GM12878 (cell line): Measurements from ENCODE around the gene SMIM5. TPM values are rescaled to one million over a fixed set of nuclear protein-coding genes. Genes with fewer than 3 reads are reported as not detected.

Experiments used
- ATAC-seq: fragments of 200-7000 bp; cut with Tn5 transposase; 3 replicates; pipeline ENCODE4 v1.9.1; 2020; ENCODE audit warnings: mild to moderate bottlenecking, moderate library complexity
- BruUV-seq: library from RNA; stranded (reverse); fragments of 400-500 nt; replicated peaks from 2 replicates; lab custom pipeline; 2021; lab: Mats Ljungman, UMichigan
- CTCF ChIA-PET: fragments of 300-600 bp; sonication (Branson Sonifier 250); formaldehyde crosslinking; extraction: SDS; loops from one replicate; lab custom pipeline; 2021; ENCODE audit warnings: inconsistent platforms; lab: Yijun Ruan, JAX
- POLR2A ChIA-PET: fragments of 350-600 bp; formaldehyde crosslinking; extraction: SDS; loops from one replicate; lab custom pipeline; 2021; ENCODE audit warnings: inconsistent platforms; lab: Charles Lee
- RAD21 ChIA-PET: fragments of 300-600 bp; sonication (Branson Sonifier 250); formaldehyde crosslinking; loops from one replicate; lab custom pipeline; 2023; ENCODE audit warnings: antibody characterized with exemption; ENCODE audit not compliant: unreplicated experiment; lab: Charles Lee
- SMC1A ChIA-PET: fragments of 300-600 bp; sonication (Branson Sonifier 250); formaldehyde crosslinking; loops from one replicate; lab custom pipeline; 2023; ENCODE audit not compliant: unreplicated experiment, uncharacterized antibody; lab: Charles Lee
- DNase-seq: peaks from one replicate; pipeline ENCODE4 v3.0.0-alpha.2; 2011; ENCODE audit warnings: low read depth, low spot score
- FAIRE-seq: peaks from 3 replicates; lab custom pipeline; 2011; peaks lifted over from hg19 to GRCh38; lab: Jason Lieb, UNC
- H2AFZ ChIP-seq: 2 replicates; pipeline ENCODE4 v1.6.0; 2011; ENCODE audit warnings: low read depth, low read length, control low read depth; ENCODE audit not compliant: control insufficient read depth
- H3K27ac ChIP-seq: 2 replicates; pipeline ENCODE4 v1.5.1; 2011; ENCODE audit warnings: control low read depth; ENCODE audit not compliant: control insufficient read depth, insufficient read depth
- H3K27me3 ChIP-seq, 2 experiments: replicated peaks in 1 of 2; 2 replicates each; pipeline versions ENCODE4 v1.6.0 to v1.6.1; 2011; ENCODE audit warnings: low read length in 1 of 2; ENCODE audit not compliant: control insufficient read depth in 2 of 2, insufficient read depth in 2 of 2
- H3K36me3 ChIP-seq, 2 experiments: 2 replicates each; pipeline ENCODE4 v1.5.1; 2011; ENCODE audit warnings: low read length in 1 of 2; ENCODE audit not compliant: control insufficient read depth in 2 of 2, insufficient read depth in 2 of 2
- H3K4me1 ChIP-seq: 2 replicates; pipeline ENCODE4 v1.6.1; 2011; ENCODE audit warnings: mild to moderate bottlenecking, low read length, moderate library complexity, mixed read lengths; ENCODE audit not compliant: control insufficient read depth, insufficient read depth
- H3K4me2 ChIP-seq: 2 replicates; pipeline ENCODE4 v1.6.0; 2011; ENCODE audit warnings: control low read depth; ENCODE audit not compliant: control insufficient read depth, insufficient read depth
- H3K4me3 ChIP-seq: fragments of 200-600 bp; sonication (generic); 2 replicates; pipeline ENCODE4 v1.5.1; 2016
- H3K79me2 ChIP-seq: 2 replicates; pipeline ENCODE4 v1.6.0; 2011; ENCODE audit warnings: low read length; ENCODE audit not compliant: control insufficient read depth, insufficient read depth
- H3K9ac ChIP-seq: 2 replicates; pipeline ENCODE4 v1.8.0; 2011; ENCODE audit warnings: low read length, control low read depth, mixed read lengths; ENCODE audit not compliant: control insufficient read depth, insufficient read depth
- H3K9me3 ChIP-seq: replicated peaks from 3 replicates; pipeline ENCODE4 v1.5.1; 2011; ENCODE audit warnings: mild to moderate bottlenecking, low read length; ENCODE audit not compliant: control insufficient read depth, insufficient read depth
- H4K20me1 ChIP-seq: 2 replicates; pipeline ENCODE4 v1.6.0; 2011; ENCODE audit not compliant: control insufficient read depth, insufficient read depth
- BMI1 ChIP-seq: fragments of 450-650 bp; IDR thresholded peaks from 2 replicates; pipeline ENCODE4 v1.6.1; 2016; ENCODE audit warnings: mild to moderate bottlenecking, moderate library complexity, borderline replicate concordance
- HDGF ChIP-seq: fragments of 450-650 bp; IDR thresholded peaks from 2 replicates; pipeline ENCODE4 v1.6.1; 2016; ENCODE audit warnings: antibody characterized with exemption
- NBN ChIP-seq: fragments of 450-650 bp; IDR thresholded peaks from 2 replicates; pipeline ENCODE4 v1.6.1; 2016
- NFYB ChIP-seq: IDR thresholded peaks from 2 replicates; pipeline ENCODE4 v1.6.1; 2011; ENCODE audit warnings: low read depth, mild to moderate bottlenecking, low read length, improper control_type of control experiment, moderate library complexity; ENCODE audit not compliant: insufficient read depth
- NRF1 ChIP-seq: conservative IDR thresholded peaks from 2 replicates; pipeline ENCODE4 v1.6.1; 2011; ENCODE audit warnings: mild to moderate bottlenecking, low read depth, low read length, improper control_type of control experiment
- RAD21 ChIP-seq: IDR thresholded peaks from 2 replicates; pipeline ENCODE4 v1.6.1; 2011; ENCODE audit warnings: mild to moderate bottlenecking, low read depth, low read length, moderate library complexity; ENCODE audit not compliant: insufficient read depth
- STAT1 ChIP-seq: fragments of 450-650 bp; conservative IDR thresholded peaks from 2 replicates; pipeline ENCODE4 v1.6.1; 2014; ENCODE audit warnings: antibody characterized with exemption, mild to moderate bottlenecking
- TCF12 ChIP-seq: IDR thresholded peaks from 2 replicates; pipeline ENCODE4 v1.6.1; 2011; ENCODE audit warnings: low read depth, mild to moderate bottlenecking, low read length
- YY1 ChIP-seq: IDR thresholded peaks from 2 replicates; pipeline ENCODE4 v1.6.1; 2011; ENCODE audit warnings: low read depth, mild to moderate bottlenecking, low read length
- ZNF207 ChIP-seq: fragments of 450-650 bp; IDR thresholded peaks from 2 replicates; pipeline ENCODE4 v1.6.1; 2014; ENCODE audit warnings: antibody characterized with exemption, mild to moderate bottlenecking, borderline replicate concordance
- ZNF274 ChIP-seq: IDR thresholded peaks from one replicate; pipeline ENCODE4 v1.8.0; 2011; ENCODE audit not compliant: insufficient read length, insufficient read depth
- WGBS: methylation state at CpG from one replicate; pipeline ENCODE4 v1.1.6; 2016; ENCODE audit warnings: low lambda C conversion rate; ENCODE audit not compliant: insufficient replicate concordance, insufficient coverage; ENCODE audit errors: missing lambda C conversion rate; 5-methylcytosine and 5-hydroxymethylcytosine counted together
- in situ Hi-C: fragments of 300-500 bp; cut with MboI; formaldehyde crosslinking; loops from 9 replicates; pipeline ENCODE4 v1.14.3; 2018; ENCODE audit warnings: mixed read lengths
- intact Hi-C: fragments of 100-400 bp; cut with micrococcal nuclease; formaldehyde crosslinking; loops from one replicate; pipeline ENCODE4 v1.14.2; 2022; ENCODE audit not compliant: unreplicated experiment
- polyA plus RNA-seq, 11 experiments: library from polyadenylated mRNA; depleted of rRNA in 4 of 11; unstranded in 6 of 11; stranded (reverse) in 5 of 11; fragments of >200 nt; fragmentation: Nextera tagmentation in 4 of 11; fragmentation: Illumina TruSeq in 1 of 11; extraction: Ambion mirVana in 4 of 11; extraction: Trizol in 1 of 11; gene quantifications; 1 replicate in 1 of 11; 2 replicates in 10 of 11; pipeline versions ENCODE4 v1.2.1 to v1.2.3, GENCODE V29; 2011 to 2016; ENCODE audit warnings: inconsistent platforms in 2 of 11, missing spikeins in 2 of 11, low read depth in 1 of 11
- total RNA-seq, 4 experiments: library from RNA; depleted of rRNA in 3 of 4; stranded (reverse); fragments of >200 nt in 3 of 4; fragmentation: Illumina TruSeq in 1 of 4; extraction: Trizol in 1 of 4; gene quantifications; 2 replicates each; pipeline versions ENCODE4 v1.2.1 to v1.2.3, GENCODE V29; 2013 to 2021
- TF ChIP-seq, protein P1 (sequence below): IDR thresholded peaks from 2 replicates; pipeline ENCODE4 v1.6.1; 2011; ENCODE audit warnings: low read depth, low read length, improper control_type of control experiment, borderline replicate concordance
- TF ChIP-seq, protein P2 (sequence below): fragments of 450-650 bp; formaldehyde crosslinking; IDR thresholded peaks from 2 replicates; pipeline ENCODE4 v1.5.0; 2022; ENCODE audit warnings: mild to moderate bottlenecking, missing genetic modification characterization
- TF ChIP-seq, protein P3 (sequence below): IDR thresholded peaks from 2 replicates; pipeline ENCODE4 v1.6.1; 2011; ENCODE audit warnings: borderline replicate concordance, low read depth, mild to moderate bottlenecking, moderate library complexity, low read length; ENCODE audit not compliant: insufficient read depth, poor library complexity, severe bottlenecking
- TF ChIP-seq, protein P4 (sequence below): IDR thresholded peaks from 2 replicates; pipeline ENCODE4 v1.6.1; 2012; ENCODE audit warnings: low read depth, low read length, improper control_type of control experiment

Gene SMIM5
- total and polyA plus RNA-seq, 10 of the 15 experiments (the other 5 are each of a cell fraction or from before 2014, with no cell fraction given) = 0.08 to 0.11 TPM; not detected in 8

- Histone ChIP-seq H3K4me3 (peak overlapping the region; percentile 69), H4K20me1 (no peaks in the 10 kb centered on the region), H3K9me3 (no peaks in the 10 kb centered on the region), H2AFZ (peak overlapping the region; percentile 79), H3K9ac (peak overlapping the region; percentile 44; the same call in 1 of the 2 replicates), H3K4me2 (peak overlapping the region; percentile 88), H3K27me3 (peaks cover 5 to 9% of the 10 kb centered on the region in 2 experiments), H3K27ac (peak overlapping the region; percentile 33; the same call in 1 of the 2 replicates), H3K4me1 (0 out of 2 replicates have a peak, but pooled peaks cover 4% of the 10 kb centered on the region), H3K36me3 (no peaks in the 10 kb centered on the region), H3K79me2 (no peaks in the 10 kb centered on the region)
- FAIRE-seq = peak; percentile 82
- DNase-seq = peak; percentile 48
- in situ Hi-C loops (no loop called here), intact Hi-C loops (loop anchor here (1.0 to 2.0 kb wide), 2 partner anchors 72 to 163 kb away; partner anchors contain the start of gene TSEN54)
- ChIA-PET SMC1A (interaction anchor here (1.2 kb wide), 1 partner anchor 72 kb away, joined by 5 read pairs; the partner anchor contains the start of gene TSEN54), RAD21 (no interaction called here), CTCF (interaction anchor here (0.8 to 3.7 kb wide), 10 partner anchors 12 to 166 kb away, joined by 3 to 20 read pairs (median 4); partner anchors contain the start of genes RECQL5 and TSEN54), POLR2A (interaction anchor here (1.0 kb wide), 1 partner anchor 72 kb away, joined by 4 read pairs; no protein-coding TSS in a partner anchor)
- peak; percentile 90 for ATAC-seq
- WGBS = 4% methylated on average over 48 of the region's 100 CpGs
- no TSS peak for BruUV-seq
- TF ChIP-seq ZNF207 (0 out of 2 replicates have a peak, but pooled peaks have one; percentile 22), HDGF (peak; percentile 43; the same call in 1 of the 2 replicates), RAD21 (peak; percentile 44), YY1 (peak; percentile 7; the same call in 1 of the 2 replicates), STAT1 (no peak), NBN (no peak), ZNF274 (no peak), TCF12 (no peak), NFYB (no peak), BMI1 (no peak), NRF1 (no peak)
- TF ChIP-seq, protein P1, sequence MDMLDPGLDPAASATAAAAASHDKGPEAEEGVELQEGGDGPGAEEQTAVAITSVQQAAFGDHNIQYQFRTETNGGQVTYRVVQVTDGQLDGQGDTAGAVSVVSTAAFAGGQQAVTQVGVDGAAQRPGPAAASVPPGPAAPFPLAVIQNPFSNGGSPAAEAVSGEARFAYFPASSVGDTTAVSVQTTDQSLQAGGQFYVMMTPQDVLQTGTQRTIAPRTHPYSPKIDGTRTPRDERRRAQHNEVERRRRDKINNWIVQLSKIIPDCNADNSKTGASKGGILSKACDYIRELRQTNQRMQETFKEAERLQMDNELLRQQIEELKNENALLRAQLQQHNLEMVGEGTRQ = no peak
- TF ChIP-seq, protein P2, sequence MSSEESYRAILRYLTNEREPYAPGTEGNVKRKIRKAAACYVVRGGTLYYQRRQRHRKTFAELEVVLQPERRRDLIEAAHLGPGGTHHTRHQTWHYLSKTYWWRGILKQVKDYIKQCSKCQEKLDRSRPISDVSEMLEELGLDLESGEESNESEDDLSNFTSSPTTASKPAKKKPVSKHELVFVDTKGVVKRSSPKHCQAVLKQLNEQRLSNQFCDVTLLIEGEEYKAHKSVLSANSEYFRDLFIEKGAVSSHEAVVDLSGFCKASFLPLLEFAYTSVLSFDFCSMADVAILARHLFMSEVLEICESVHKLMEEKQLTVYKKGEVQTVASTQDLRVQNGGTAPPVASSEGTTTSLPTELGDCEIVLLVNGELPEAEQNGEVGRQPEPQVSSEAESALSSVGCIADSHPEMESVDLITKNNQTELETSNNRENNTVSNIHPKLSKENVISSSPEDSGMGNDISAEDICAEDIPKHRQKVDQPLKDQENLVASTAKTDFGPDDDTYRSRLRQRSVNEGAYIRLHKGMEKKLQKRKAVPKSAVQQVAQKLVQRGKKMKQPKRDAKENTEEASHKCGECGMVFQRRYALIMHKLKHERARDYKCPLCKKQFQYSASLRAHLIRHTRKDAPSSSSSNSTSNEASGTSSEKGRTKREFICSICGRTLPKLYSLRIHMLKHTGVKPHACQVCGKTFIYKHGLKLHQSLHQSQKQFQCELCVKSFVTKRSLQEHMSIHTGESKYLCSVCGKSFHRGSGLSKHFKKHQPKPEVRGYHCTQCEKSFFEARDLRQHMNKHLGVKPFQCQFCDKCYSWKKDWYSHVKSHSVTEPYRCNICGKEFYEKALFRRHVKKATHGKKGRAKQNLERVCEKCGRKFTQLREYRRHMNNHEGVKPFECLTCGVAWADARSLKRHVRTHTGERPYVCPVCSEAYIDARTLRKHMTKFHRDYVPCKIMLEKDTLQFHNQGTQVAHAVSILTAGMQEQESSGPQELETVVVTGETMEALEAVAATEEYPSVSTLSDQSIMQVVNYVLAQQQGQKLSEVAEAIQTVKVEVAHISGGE (CRISPR knock-in tag) = no peak
- TF ChIP-seq, protein P3, sequence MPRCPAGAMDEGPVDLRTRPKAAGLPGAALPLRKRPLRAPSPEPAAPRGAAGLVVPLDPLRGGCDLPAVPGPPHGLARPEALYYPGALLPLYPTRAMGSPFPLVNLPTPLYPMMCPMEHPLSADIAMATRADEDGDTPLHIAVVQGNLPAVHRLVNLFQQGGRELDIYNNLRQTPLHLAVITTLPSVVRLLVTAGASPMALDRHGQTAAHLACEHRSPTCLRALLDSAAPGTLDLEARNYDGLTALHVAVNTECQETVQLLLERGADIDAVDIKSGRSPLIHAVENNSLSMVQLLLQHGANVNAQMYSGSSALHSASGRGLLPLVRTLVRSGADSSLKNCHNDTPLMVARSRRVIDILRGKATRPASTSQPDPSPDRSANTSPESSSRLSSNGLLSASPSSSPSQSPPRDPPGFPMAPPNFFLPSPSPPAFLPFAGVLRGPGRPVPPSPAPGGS = no peak
- TF ChIP-seq, protein P4, sequence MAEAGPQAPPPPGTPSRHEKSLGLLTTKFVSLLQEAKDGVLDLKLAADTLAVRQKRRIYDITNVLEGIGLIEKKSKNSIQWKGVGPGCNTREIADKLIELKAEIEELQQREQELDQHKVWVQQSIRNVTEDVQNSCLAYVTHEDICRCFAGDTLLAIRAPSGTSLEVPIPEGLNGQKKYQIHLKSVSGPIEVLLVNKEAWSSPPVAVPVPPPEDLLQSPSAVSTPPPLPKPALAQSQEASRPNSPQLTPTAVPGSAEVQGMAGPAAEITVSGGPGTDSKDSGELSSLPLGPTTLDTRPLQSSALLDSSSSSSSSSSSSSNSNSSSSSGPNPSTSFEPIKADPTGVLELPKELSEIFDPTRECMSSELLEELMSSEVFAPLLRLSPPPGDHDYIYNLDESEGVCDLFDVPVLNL = no peak
Measured at GRCh38 chr17:75589012-75589918, 44.0 kb upstream of the SMIM5 start.
